A673 (cell line): Measurements from ENCODE around the gene B2M.

Experiments used
- CTCF ChIP-seq: fragments of 300-800, 200-600 bp; sonication (generic); conservative IDR thresholded peaks from 2 replicates; pipeline ENCODE4 v1.5.1; 2017; ENCODE audit warnings: low read depth, mild to moderate bottlenecking, antibody characterized with exemption, low read length, moderate library complexity, mixed read lengths
- EZH2 ChIP-seq: fragments of 200-600 bp; sonication (generic); IDR thresholded peaks from 2 replicates; pipeline ENCODE4 v1.6.1; 2017; ENCODE audit warnings: borderline replicate concordance, low read depth, mild to moderate bottlenecking, mixed read lengths, antibody characterized with exemption, low read length; ENCODE audit not compliant: poor library complexity, severe bottlenecking

GRCh38 chr15:44706946-44707636, 4.2 kb upstream of the B2M start:
- TF ChIP-seq EZH2 (no peak), CTCF (no peak)
